GM23338 (cell line): ENCODE data around the gene CFHR1.
"Not testable (repeated sequence)": the region's sequence is repeated elsewhere in the genome, so short reads cannot be mapped to it uniquely, and the experiment has no call there.

ENCODE experiments used
- EZH2 ChIP-seq: fragments of 200-600 bp; sonication (generic); IDR thresholded peaks from one replicate; pipeline ENCODE4 v1.8.0; 2017; ENCODE audit warnings: antibody characterized with exemption, mild to moderate bottlenecking, low read depth; ENCODE audit not compliant: unreplicated experiment
- EZH2phosphoT487 ChIP-seq: fragments of 200-600 bp; sonication (generic); IDR thresholded peaks from one replicate; pipeline ENCODE4 v1.8.1; 2018; ENCODE audit warnings: antibody characterized with exemption; ENCODE audit not compliant: unreplicated experiment
- REST ChIP-seq: IDR thresholded peaks from one replicate; pipeline ENCODE4 v1.6.1; 2018; ENCODE audit warnings: antibody characterized with exemption; ENCODE audit not compliant: unreplicated experiment
- STAT1 ChIP-seq: IDR thresholded peaks from one replicate; pipeline ENCODE4 v1.6.1; 2016; ENCODE audit warnings: antibody characterized with exemption; ENCODE audit not compliant: unreplicated experiment
- TF ChIP-seq, protein P1 (sequence below), 2 experiments: fragments of 200-600 bp in 1 of 2; sonication (generic) in 1 of 2; conservative IDR thresholded peaks; 2 replicates each; pipeline versions ENCODE4 v1.5.1 to v1.6.1; 2016 to 2017; ENCODE audit warnings: antibody characterized with exemption in 2 of 2, low read depth in 2 of 2, mild to moderate bottlenecking in 2 of 2, moderate library complexity in 1 of 2

- TF ChIP-seq, protein P1, sequence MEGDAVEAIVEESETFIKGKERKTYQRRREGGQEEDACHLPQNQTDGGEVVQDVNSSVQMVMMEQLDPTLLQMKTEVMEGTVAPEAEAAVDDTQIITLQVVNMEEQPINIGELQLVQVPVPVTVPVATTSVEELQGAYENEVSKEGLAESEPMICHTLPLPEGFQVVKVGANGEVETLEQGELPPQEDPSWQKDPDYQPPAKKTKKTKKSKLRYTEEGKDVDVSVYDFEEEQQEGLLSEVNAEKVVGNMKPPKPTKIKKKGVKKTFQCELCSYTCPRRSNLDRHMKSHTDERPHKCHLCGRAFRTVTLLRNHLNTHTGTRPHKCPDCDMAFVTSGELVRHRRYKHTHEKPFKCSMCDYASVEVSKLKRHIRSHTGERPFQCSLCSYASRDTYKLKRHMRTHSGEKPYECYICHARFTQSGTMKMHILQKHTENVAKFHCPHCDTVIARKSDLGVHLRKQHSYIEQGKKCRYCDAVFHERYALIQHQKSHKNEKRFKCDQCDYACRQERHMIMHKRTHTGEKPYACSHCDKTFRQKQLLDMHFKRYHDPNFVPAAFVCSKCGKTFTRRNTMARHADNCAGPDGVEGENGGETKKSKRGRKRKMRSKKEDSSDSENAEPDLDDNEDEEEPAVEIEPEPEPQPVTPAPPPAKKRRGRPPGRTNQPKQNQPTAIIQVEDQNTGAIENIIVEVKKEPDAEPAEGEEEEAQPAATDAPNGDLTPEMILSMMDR (conservative IDR thresholded peaks at IDR 0.05; ENCODE audit: low read depth in 2 of 2): not testable (repeated sequence)
- TF ChIP-seq STAT1, EZH2, EZH2phosphoT487, REST: not testable (repeated sequence)
Observed at GRCh38 chr1:196817442-196817841, 2.1 kb upstream of the CFHR1 start.
